Astrocyte (in vitro differentiated cells and primary cell): Measurements from ENCODE around the gene ERMARD. TPM values are rescaled to one million over a fixed set of nuclear protein-coding genes. Genes with fewer than 3 reads are reported as not detected.

Source experiments
- DNase-seq: peaks from one replicate; pipeline ENCODE4 v3.0.0-alpha.2; 2010; ENCODE audit warnings: low read depth
- FAIRE-seq: peaks from 2 replicates; lab custom pipeline; 2011; peaks lifted over from hg19 to GRCh38; lab: Jason Lieb, UNC
- H2AFZ ChIP-seq: 2 replicates; pipeline ENCODE4 v1.6.0; 2012; ENCODE audit warnings: low read depth, low read length, inconsistent platforms
- H3K27ac ChIP-seq: 2 replicates; pipeline ENCODE4 v1.5.1; 2011; ENCODE audit warnings: low read depth, low read length, inconsistent platforms
- H3K27me3 ChIP-seq: 2 replicates; pipeline ENCODE4 v1.6.0; 2011; ENCODE audit warnings: low read length, inconsistent platforms; ENCODE audit not compliant: insufficient read depth
- H3K36me3 ChIP-seq: 2 replicates; pipeline ENCODE4 v1.5.1; 2011; ENCODE audit warnings: low read length, inconsistent platforms; ENCODE audit not compliant: insufficient read depth
- H3K4me1 ChIP-seq: 2 replicates; pipeline ENCODE4 v1.5.1; 2011; ENCODE audit warnings: low read length, inconsistent platforms; ENCODE audit not compliant: insufficient read depth
- H3K4me2 ChIP-seq: 2 replicates; pipeline ENCODE4 v1.6.0; 2012; ENCODE audit warnings: low read length, inconsistent platforms
- H3K4me3 ChIP-seq: 2 replicates; pipeline ENCODE4 v1.5.1; 2011; ENCODE audit warnings: low read depth, mild to moderate bottlenecking, low read length, inconsistent platforms; ENCODE audit not compliant: insufficient read depth
- H3K79me2 ChIP-seq: 2 replicates; pipeline ENCODE4 v1.6.0; 2012; ENCODE audit warnings: mild to moderate bottlenecking, low read length, inconsistent platforms; ENCODE audit not compliant: insufficient read depth
- H3K9ac ChIP-seq: 2 replicates; pipeline ENCODE4 v1.6.0; 2012; ENCODE audit warnings: mild to moderate bottlenecking, low read length, inconsistent platforms
- H3K9me3 ChIP-seq: 2 replicates; pipeline ENCODE4 v1.5.1; 2012; ENCODE audit warnings: low read depth, mild to moderate bottlenecking, low read length, inconsistent platforms; ENCODE audit not compliant: insufficient read depth
- H4K20me1 ChIP-seq: 2 replicates; pipeline ENCODE4 v1.6.0; 2012; ENCODE audit warnings: low read length, inconsistent platforms; ENCODE audit not compliant: insufficient read depth
- H3K27ac Mint-ChIP-seq: one replicate; pipeline ENCODE4 v1.8.0; 2021; ENCODE audit warnings: mild to moderate bottlenecking, mixed read lengths; ENCODE audit not compliant: unreplicated experiment
- H3K27me3 Mint-ChIP-seq: one replicate; pipeline ENCODE4 v1.8.0; 2021; ENCODE audit warnings: low read depth, mixed read lengths; ENCODE audit not compliant: unreplicated experiment
- H3K36me3 Mint-ChIP-seq: one replicate; pipeline ENCODE4 v1.8.0; 2021; ENCODE audit warnings: low read depth, mixed read lengths; ENCODE audit not compliant: unreplicated experiment
- H3K4me1 Mint-ChIP-seq: one replicate; pipeline ENCODE4 v1.8.0; 2021; ENCODE audit warnings: low read depth, mixed read lengths; ENCODE audit not compliant: unreplicated experiment
- H3K4me3 Mint-ChIP-seq: one replicate; pipeline ENCODE4 v1.8.0; 2021; ENCODE audit warnings: mild to moderate bottlenecking, moderate library complexity, mixed read lengths; ENCODE audit not compliant: unreplicated experiment
- H3K9me3 Mint-ChIP-seq: one replicate; pipeline ENCODE4 v1.8.0; 2021; ENCODE audit warnings: mild to moderate bottlenecking, mixed read lengths; ENCODE audit not compliant: unreplicated experiment
- CTCF ChIP-seq: IDR thresholded peaks from 2 replicates; pipeline ENCODE4 v1.5.1; 2011; ENCODE audit warnings: low read depth, mild to moderate bottlenecking, inconsistent platforms, low read length, moderate library complexity; ENCODE audit not compliant: insufficient read depth
- EZH2 ChIP-seq: IDR thresholded peaks from 2 replicates; pipeline ENCODE4 v1.6.1; 2012; ENCODE audit warnings: mild to moderate bottlenecking, low read length, inconsistent platforms; ENCODE audit not compliant: insufficient read depth
- total RNA-seq: library from RNA; stranded (reverse); gene quantifications from 2 replicates; pipeline ENCODE4 v1.2.1, GENCODE V29; 2021

Gene ERMARD
- total RNA-seq, 1 donor from 2014 or later = 13.1 TPM

- peaks cover 6% of the 10 kb centered on the region for H3K4me1 ChIP-seq
- no peaks in the 10 kb centered on the region for H3K9me3 ChIP-seq
- H4K20me1 ChIP-seq = no peaks in the 10 kb centered on the region
- H3K4me2 ChIP-seq = no peak overlapping the region
- H3K27ac ChIP-seq = no peak overlapping the region
- H3K27me3 Mint-ChIP-seq = no peaks in the 10 kb centered on the region
- H3K27ac Mint-ChIP-seq = no peak overlapping the region
- DNase-seq = no peak
- H3K9ac ChIP-seq = no peak overlapping the region
- no peaks in the 10 kb centered on the region for H3K36me3 ChIP-seq
- no peak overlapping the region for H2AFZ ChIP-seq
- no peak overlapping the region for H3K4me3 ChIP-seq
- H3K36me3 Mint-ChIP-seq = no peaks in the 10 kb centered on the region
- no peaks in the 10 kb centered on the region for H3K27me3 ChIP-seq
- H3K4me1 Mint-ChIP-seq = peaks cover 3% of the 10 kb centered on the region
- H3K9me3 Mint-ChIP-seq = peaks cover 9% of the 10 kb centered on the region
- H3K79me2 ChIP-seq = peaks cover 12% of the 10 kb centered on the region
- no peak for TF ChIP-seq CTCF
- FAIRE-seq = no peak
- no peak overlapping the region for H3K4me3 Mint-ChIP-seq
These were observed 4.9 kb upstream of the ERMARD start for GRCh38 chr6:169746556-169746955.

- peak overlapping the region; percentile 88 for H3K4me2 ChIP-seq
- H3K4me3 ChIP-seq = peak overlapping the region; percentile 89
- H3K27me3 Mint-ChIP-seq = no peaks in the 10 kb centered on the region
- peaks cover 2% of the 10 kb centered on the region for H3K36me3 Mint-ChIP-seq
- H3K9ac ChIP-seq = peak overlapping the region; percentile 97
- peaks cover 14% of the 10 kb centered on the region for H3K4me1 Mint-ChIP-seq
- H3K4me3 Mint-ChIP-seq = peak overlapping the region; percentile 88
- peak overlapping the region; percentile 93 for H3K27ac ChIP-seq
- H3K79me2 ChIP-seq = peaks cover 19% of the 10 kb centered on the region
- FAIRE-seq = no peak
- peaks cover 6% of the 10 kb centered on the region for H3K4me1 ChIP-seq
- no peak for TF ChIP-seq CTCF
- no peak for TF ChIP-seq EZH2
- no peaks in the 10 kb centered on the region for H3K27me3 ChIP-seq
- H4K20me1 ChIP-seq = no peaks in the 10 kb centered on the region
- peaks cover 3% of the 10 kb centered on the region for H3K9me3 Mint-ChIP-seq
- DNase-seq = no peak
- H3K27ac Mint-ChIP-seq = peak overlapping the region; percentile 92
- no peaks in the 10 kb centered on the region for H3K9me3 ChIP-seq
- no peaks in the 10 kb centered on the region for H3K36me3 ChIP-seq
- H2AFZ ChIP-seq = peak overlapping the region; percentile 94
These were observed 727 bp downstream of the ERMARD start for GRCh38 chr6:169752074-169752623.

- peaks cover 14% of the 10 kb centered on the region for H3K4me1 Mint-ChIP-seq
- Histone ChIP-seq H3K4me3 (no peak overlapping the region), H3K36me3 (peaks cover 10% of the 10 kb centered on the region), H3K27me3 (no peaks in the 10 kb centered on the region), H3K4me1 (peaks cover 6% of the 10 kb centered on the region), H3K4me2 (no peak overlapping the region), H3K27ac (no peak overlapping the region), H2AFZ (no peak overlapping the region), H3K79me2 (peaks cover 17% of the 10 kb centered on the region), H3K9ac (no peak overlapping the region), H4K20me1 (no peaks in the 10 kb centered on the region), H3K9me3 (no peaks in the 10 kb centered on the region)
- FAIRE-seq = no peak
- H3K4me3 Mint-ChIP-seq = no peak overlapping the region
- H3K9me3 Mint-ChIP-seq = no peaks in the 10 kb centered on the region
- H3K27me3 Mint-ChIP-seq = no peaks in the 10 kb centered on the region
- no peak overlapping the region for H3K27ac Mint-ChIP-seq
- H3K36me3 Mint-ChIP-seq = peaks cover 5% of the 10 kb centered on the region
- TF ChIP-seq CTCF (no peak), EZH2 (no peak)
- DNase-seq = no peak
These were observed 3.7 kb downstream of the ERMARD start for GRCh38 chr6:169755162-169755561.
